Duodenal mucosa (tissue), 2 donors: ENCODE data around the gene TMEM175.

Source experiments
- H3K27ac ChIP-seq: one replicate; pipeline ENCODE4 v1.7.0; 2013; ENCODE audit warnings: low read depth, low read length
- H3K27me3 ChIP-seq, 2 donors: one replicate each; pipeline ENCODE4 v1.7.0; 2013; ENCODE audit warnings: low read length in 2 of 2, control low read depth in 1 of 2; ENCODE audit not compliant: insufficient read depth in 2 of 2, control insufficient read depth in 1 of 2
- H3K36me3 ChIP-seq, 2 donors: one replicate each; pipeline ENCODE4 v1.7.0; 2013; ENCODE audit warnings: low read length in 2 of 2, control low read depth in 1 of 2; ENCODE audit not compliant: insufficient read depth in 2 of 2, control insufficient read depth in 1 of 2
- H3K4me1 ChIP-seq, 2 donors: one replicate each; pipeline ENCODE4 v1.7.0; 2013; ENCODE audit warnings: low read length in 2 of 2, control low read depth in 1 of 2; ENCODE audit not compliant: insufficient read depth in 2 of 2, control insufficient read depth in 1 of 2
- H3K4me3 ChIP-seq, 2 donors: one replicate each; pipeline ENCODE4 v1.7.0; 2013; ENCODE audit warnings: low read length in 2 of 2, low read depth in 1 of 2
- H3K9ac ChIP-seq, 2 donors: one replicate each; pipeline ENCODE4 v1.7.0; 2013; ENCODE audit warnings: low read length in 2 of 2, low read depth in 1 of 2
- H3K9me3 ChIP-seq, 2 donors: one replicate each; pipeline ENCODE4 v1.7.0; 2013; ENCODE audit warnings: low read length in 2 of 2, control low read depth in 1 of 2; ENCODE audit not compliant: control insufficient read depth in 1 of 2

TMEM175 gene

DNA sequence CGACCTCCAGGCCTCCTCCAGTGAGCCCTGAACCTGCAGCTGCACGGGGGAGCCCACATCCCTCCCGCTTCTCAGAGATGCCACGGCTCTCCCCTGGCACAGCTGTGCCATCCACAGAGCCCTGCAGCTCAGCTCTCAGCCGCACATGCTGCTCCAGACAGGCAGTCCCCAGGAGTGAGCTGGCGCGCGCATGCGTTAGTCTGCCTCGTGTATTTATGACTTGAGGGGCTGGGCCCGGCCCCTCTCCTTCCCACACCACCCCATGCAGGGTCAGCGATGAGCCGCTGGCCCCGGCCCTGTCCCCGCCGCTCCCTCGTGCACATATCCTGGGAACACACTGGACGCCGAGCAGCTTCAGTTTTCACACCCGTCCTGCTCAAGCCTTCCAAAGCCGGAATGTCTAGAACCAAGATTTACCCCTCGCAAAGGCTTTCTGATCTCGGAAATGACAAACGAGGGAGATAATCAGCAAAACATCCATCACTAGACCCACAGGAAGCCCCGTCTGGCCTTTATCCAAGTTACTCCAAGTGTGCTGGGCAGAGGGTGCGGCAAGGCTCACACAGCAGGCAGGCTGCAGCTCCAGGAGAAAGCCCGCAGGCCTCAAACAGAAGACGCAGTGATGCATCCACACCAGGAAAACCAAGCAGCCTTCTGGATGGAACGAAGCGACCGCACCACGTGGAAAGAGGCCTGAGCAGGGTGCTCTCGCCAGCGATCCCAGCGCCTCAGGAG, 24.4 kb upstream of the TMEM175 start:
- H3K9ac ChIP-seq, result no peak overlapping the region
- H3K27ac ChIP-seq, result no peak overlapping the region
- H3K4me3 ChIP-seq, result no peak overlapping the region
- peaks cover 25 to 81% of the 10 kb centered on the region in 2 donors for H3K36me3 ChIP-seq
- peaks cover 0 to 4% of the 10 kb centered on the region in 2 donors for H3K9me3 ChIP-seq
- H3K4me1 ChIP-seq, result no peaks in the 10 kb centered on the region
- H3K27me3 ChIP-seq, result no peaks in the 10 kb centered on the region

DNA sequence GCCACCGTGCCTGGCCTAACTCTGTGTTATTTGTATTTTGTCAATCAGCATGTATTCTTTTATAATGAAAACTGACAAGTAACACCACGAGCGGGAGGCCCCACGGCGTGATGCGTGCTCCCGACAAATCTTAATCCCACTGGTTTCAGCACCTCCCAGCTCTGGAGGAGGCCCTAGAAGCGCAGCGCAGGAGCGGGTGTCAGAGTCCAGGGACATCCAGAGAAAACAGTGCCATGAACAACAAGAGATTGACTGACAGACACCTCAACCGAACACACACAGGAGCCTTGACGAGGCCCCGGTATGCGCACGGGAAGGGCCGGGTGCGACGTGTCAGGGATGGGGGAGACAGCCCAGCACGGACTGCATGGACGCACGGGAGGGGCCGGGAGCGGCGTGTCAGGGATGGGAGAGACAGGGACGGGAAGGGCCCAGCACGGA, 23.1 kb upstream of the TMEM175 start:
- Histone ChIP-seq H3K27ac (no peak overlapping the region), H3K36me3 (peaks cover 29 to 82% of the 10 kb centered on the region in 2 donors), H3K27me3 (no peaks in the 10 kb centered on the region), H3K9me3 (peaks cover 0 to 4% of the 10 kb centered on the region in 2 donors), H3K9ac (no peak overlapping the region), H3K4me3 (no peak overlapping the region), H3K4me1 (no peaks in the 10 kb centered on the region)

DNA sequence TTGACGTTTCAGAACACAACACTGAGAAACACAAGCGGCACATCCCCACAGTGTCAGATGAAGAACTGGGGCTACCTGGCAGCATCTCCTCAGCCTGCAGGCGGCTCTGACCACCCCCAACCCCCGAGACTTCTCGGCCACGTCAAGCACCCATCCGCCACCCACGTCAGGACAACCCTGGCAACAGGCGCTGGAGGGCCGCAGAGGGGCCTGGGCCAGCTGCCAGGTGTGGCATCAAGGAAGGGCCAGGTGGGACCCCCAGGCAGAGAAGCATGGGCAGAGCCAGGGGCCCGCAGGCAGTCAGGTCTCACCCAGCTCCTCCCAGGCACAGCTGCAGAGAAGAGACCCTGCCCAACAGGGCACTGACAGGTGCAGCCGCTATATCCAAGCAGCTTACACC, 22.4 kb upstream of the TMEM175 start:
- no peak overlapping the region for H3K9ac ChIP-seq
- peaks cover 0 to 4% of the 10 kb centered on the region in 2 donors for H3K9me3 ChIP-seq
- peaks cover 29 to 77% of the 10 kb centered on the region in 2 donors for H3K36me3 ChIP-seq
- no peak overlapping the region for H3K4me3 ChIP-seq
- H3K27me3 ChIP-seq, result no peaks in the 10 kb centered on the region
- no peaks in the 10 kb centered on the region for H3K4me1 ChIP-seq
- no peak overlapping the region for H3K27ac ChIP-seq

DNA sequence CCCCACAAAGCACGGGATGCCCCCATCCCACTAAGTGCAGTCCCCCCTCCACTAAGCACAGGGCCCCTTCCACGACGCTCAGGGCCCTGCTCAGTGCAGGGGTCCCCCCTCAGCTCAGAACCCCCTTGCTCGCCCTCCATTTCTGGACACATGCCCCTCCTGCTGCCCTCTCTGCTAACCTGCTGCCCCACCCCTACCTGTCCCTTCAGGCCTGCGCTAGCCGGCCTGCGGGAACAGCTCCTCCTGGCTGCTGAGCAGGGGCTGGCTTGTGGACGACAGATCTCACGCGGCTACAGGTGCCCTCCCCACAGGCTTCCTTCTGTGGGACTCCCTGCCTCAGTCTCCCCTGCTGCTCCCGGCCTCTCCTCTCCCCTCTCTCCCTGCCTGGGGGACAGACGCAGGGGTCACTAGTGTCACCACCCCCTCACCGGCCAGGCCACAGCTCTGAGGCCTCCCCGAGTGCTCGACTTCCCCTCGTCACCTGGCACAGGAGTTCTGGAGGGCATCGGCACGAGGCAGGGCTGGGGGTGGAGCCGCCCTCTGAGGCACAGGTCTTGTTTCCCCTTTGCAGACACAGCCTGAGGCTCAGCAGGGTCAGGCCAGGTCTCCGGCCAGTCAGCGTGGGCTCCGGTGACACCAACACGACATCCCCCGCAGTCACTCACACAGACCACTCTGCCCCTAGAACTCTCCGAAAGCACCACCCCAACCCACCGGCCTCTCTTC, 21.7 kb upstream of the TMEM175 start:
- Histone ChIP-seq H3K4me1 (no peaks in the 10 kb centered on the region), H3K4me3 (no peak overlapping the region), H3K36me3 (peaks cover 29 to 71% of the 10 kb centered on the region in 2 donors), H3K9me3 (peaks cover 0 to 3% of the 10 kb centered on the region in 2 donors), H3K9ac (no peak overlapping the region), H3K27ac (no peak overlapping the region), H3K27me3 (no peaks in the 10 kb centered on the region)

DNA sequence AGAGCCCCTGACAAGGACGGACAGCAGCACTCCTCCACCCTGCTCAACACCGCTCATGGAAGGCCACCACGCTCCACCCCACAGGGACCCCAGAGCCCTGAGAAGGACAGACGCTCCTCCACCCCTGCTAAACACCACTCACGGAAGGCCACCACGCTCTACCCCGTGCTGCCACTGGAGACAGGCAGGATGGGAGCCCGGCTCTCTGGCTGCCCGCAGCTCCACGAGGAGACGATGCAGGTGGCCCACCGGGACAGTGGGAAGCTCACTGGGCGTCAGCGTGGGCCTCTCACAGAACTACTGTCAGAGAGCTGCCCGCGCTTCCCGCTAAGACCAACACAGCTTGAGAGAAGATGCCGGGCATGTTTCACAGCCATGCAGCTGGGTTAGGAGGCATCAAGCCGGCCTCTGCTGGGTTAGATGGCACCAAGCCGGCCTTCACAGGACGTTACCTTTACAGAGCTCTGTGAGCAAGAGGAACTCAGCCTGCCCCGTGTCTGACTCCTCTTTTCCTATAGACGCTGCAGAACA, 21.0 kb upstream of the TMEM175 start:
- Histone ChIP-seq H3K4me1 (peaks cover 0 to 5% of the 10 kb centered on the region in 2 donors), H3K27me3 (no peaks in the 10 kb centered on the region)

DNA sequence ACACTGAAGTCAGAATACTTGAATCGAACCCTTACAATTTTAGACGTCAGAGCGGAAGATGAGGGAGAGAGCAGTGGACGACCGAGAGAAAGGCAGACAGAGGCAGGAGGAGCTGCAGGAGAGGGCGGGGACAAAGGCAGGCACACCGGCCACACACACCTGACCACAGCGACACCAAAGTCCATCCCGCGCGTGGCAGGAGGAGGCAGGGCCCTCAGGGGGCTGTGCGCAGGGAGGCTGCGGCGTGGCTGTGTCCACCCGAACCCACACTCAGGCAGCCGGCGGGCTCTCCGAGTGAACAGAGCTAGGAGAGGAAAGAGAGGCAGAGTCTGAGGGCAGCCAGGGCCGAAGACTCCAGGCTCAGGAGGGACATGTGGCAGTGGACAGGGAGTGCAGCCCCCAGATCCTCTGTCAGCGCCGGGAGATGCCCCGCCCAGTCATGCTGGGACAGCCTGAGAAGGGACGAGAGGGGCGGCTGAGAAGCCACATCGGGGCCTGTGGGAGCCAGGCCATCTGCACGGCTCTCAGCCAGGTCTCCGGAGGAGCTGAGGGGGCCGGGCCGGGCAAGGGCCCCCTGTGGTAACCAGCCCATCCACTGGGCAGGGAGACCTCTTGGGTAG, 20.3 kb upstream of the TMEM175 start:
- H3K4me3 ChIP-seq, result no peak overlapping the region
- H3K9me3 ChIP-seq, result no peaks in the 10 kb centered on the region
- H3K4me1 ChIP-seq, result peaks cover 0 to 5% of the 10 kb centered on the region in 2 donors
- no peak overlapping the region for H3K9ac ChIP-seq
- H3K27ac ChIP-seq, result no peak overlapping the region
- H3K36me3 ChIP-seq, result peaks cover 29 to 57% of the 10 kb centered on the region in 2 donors
- H3K27me3 ChIP-seq, result no peaks in the 10 kb centered on the region

More for the DNA sequence above, 21.0 kb upstream of the TMEM175 start:
- H3K27ac ChIP-seq, result no peak overlapping the region
- peaks cover 29 to 64% of the 10 kb centered on the region in 2 donors for H3K36me3 ChIP-seq
- H3K9ac ChIP-seq, result no peak overlapping the region
- H3K9me3 ChIP-seq, result no peaks in the 10 kb centered on the region
- no peak overlapping the region for H3K4me3 ChIP-seq

DNA sequence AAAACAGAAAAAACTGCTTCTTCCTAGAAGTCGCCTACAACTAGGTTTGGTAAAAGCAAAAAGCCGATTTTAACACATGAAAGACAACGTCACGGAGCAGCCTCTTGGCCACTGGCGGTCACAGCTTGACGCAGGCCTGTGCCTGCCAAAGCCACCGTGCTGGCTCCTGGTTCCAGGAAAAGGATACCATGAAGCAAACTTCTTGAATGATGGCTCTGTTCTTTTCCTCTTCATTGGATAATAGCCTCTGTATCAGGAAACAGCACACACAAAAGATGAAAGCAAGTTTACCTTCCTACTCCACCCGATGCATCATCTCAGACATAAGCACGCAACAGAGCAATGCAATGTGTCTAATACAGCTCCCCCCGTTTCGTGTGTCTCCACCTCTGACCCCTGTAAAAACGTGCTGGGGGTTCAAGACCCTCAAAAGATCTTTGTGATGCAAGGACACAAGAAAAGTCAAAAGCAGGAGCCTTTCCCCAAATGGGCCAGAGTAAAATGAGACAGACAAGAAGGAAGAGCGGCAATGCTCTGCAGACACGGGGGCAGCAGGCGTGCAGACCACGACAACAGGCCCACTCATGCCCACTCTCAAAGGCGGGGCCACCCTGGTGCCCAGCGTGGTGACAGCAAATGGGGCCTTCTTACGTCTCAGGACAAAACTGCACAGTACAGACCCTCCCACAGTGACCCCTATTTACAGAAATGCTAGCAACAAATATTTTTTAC, 19.5 kb upstream of the TMEM175 start:
- Histone ChIP-seq H3K36me3 (peaks cover 29 to 52% of the 10 kb centered on the region in 2 donors), H3K9ac (no peak overlapping the region), H3K27me3 (no peaks in the 10 kb centered on the region), H3K27ac (no peak overlapping the region), H3K4me1 (peaks cover 0 to 5% of the 10 kb centered on the region in 2 donors), H3K4me3 (no peak overlapping the region), H3K9me3 (no peaks in the 10 kb centered on the region)

DNA sequence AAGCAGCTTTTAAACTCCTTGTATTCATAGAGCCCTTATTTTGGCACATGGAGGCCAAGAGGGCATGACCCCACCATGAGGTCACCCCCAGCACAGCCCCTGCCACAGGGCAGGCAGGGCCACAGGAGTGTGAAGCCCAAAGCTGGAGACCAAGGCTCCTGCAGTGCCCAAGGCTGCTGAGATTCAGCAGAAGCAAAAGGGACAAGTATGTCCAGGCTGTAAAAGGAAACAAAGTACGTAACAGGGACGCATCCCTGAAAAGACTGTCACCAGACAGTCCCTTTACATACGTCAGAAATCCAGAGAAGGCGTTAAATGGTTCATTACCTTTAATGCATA, 19.0 kb upstream of the TMEM175 start:
- H3K36me3 ChIP-seq, result peaks cover 29 to 46% of the 10 kb centered on the region in 2 donors
- H3K9me3 ChIP-seq, result peaks cover 0 to 3% of the 10 kb centered on the region in 2 donors
- H3K27me3 ChIP-seq, result no peaks in the 10 kb centered on the region
- no peak overlapping the region for H3K4me3 ChIP-seq
- peaks cover 0 to 5% of the 10 kb centered on the region in 2 donors for H3K4me1 ChIP-seq
- H3K27ac ChIP-seq, result no peak overlapping the region
- H3K9ac ChIP-seq, result no peak overlapping the region

DNA sequence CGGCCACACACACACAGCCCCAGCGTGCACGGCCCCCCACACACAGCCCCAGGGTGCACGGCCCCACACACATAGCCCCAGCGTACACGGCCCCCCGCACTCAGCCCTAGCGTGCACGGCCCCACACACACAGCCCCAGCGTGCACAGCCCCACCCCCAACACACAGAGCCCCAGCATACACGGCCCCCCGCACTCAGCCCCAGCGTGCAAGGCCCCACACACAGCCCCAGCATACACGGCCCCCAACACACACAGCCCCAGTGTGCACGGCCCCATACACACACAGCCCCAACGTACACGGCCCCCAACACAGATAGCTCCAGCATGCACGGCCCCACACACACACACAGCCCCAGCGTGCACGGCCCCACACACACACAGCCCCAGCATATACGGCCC, 17.7 kb upstream of the TMEM175 start:
- H3K27ac ChIP-seq, result no peak overlapping the region
- no peak overlapping the region for H3K4me3 ChIP-seq

More for the DNA sequence above, 17.7 kb upstream of the TMEM175 start:
- Histone ChIP-seq H3K4me1 (peaks cover 0 to 5% of the 10 kb centered on the region in 2 donors), H3K36me3 (peaks cover 29 to 39% of the 10 kb centered on the region in 2 donors), H3K9me3 (peaks cover 0 to 4% of the 10 kb centered on the region in 2 donors), H3K27me3 (no peaks in the 10 kb centered on the region), H3K9ac (no peak overlapping the region)
